Panc1 (cell line): Measurements from ENCODE around the gene BRSK1.

Experiments
- POLR2AphosphoS5 ChIP-seq: IDR thresholded peaks from 2 replicates; pipeline ENCODE4 v1.6.1; 2012; ENCODE audit warnings: mild to moderate bottlenecking, low read depth, low read length, moderate library complexity
- SIN3A ChIP-seq: IDR thresholded peaks from 2 replicates; pipeline ENCODE4 v1.6.1; 2012; ENCODE audit warnings: low read depth, mild to moderate bottlenecking, low read length, moderate library complexity, borderline replicate concordance; ENCODE audit not compliant: insufficient read depth
- TF ChIP-seq, protein P1 (sequence below): fragments of 450-650 bp; IDR thresholded peaks from 2 replicates; pipeline ENCODE4 v1.5.1; 2017; ENCODE audit warnings: mild to moderate bottlenecking
- TF ChIP-seq, protein P2 (sequence below), 2 experiments: IDR thresholded peaks; 2 replicates each; pipeline ENCODE4 v1.6.1; 2011 to 2012; ENCODE audit warnings: low read depth in 2 of 2, control low read depth in 1 of 2, low read length in 1 of 2, mild to moderate bottlenecking in 1 of 2, moderate library complexity in 1 of 2; ENCODE audit not compliant: insufficient read depth in 1 of 2

DNA sequence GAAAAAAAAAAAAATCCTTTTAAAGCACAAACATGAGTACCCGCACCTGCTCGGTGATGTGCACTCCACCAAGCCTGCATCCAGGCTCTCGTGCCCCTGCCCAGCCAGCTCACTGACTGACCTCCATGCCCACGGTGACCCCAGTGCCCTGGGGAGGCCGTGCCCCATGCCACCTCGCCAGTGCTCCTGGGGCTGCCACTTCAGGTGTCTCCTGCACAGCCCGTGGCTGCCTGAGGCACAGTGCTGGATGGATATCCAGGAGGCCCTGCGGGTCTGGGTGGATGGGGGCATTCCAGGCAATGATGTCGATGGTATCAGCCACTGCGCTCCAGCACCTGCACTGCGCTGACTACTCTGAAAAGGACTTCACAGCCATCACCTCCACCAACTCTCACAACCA lies 34.0 kb upstream of the BRSK1 start:
- TF ChIP-seq, protein P1, sequence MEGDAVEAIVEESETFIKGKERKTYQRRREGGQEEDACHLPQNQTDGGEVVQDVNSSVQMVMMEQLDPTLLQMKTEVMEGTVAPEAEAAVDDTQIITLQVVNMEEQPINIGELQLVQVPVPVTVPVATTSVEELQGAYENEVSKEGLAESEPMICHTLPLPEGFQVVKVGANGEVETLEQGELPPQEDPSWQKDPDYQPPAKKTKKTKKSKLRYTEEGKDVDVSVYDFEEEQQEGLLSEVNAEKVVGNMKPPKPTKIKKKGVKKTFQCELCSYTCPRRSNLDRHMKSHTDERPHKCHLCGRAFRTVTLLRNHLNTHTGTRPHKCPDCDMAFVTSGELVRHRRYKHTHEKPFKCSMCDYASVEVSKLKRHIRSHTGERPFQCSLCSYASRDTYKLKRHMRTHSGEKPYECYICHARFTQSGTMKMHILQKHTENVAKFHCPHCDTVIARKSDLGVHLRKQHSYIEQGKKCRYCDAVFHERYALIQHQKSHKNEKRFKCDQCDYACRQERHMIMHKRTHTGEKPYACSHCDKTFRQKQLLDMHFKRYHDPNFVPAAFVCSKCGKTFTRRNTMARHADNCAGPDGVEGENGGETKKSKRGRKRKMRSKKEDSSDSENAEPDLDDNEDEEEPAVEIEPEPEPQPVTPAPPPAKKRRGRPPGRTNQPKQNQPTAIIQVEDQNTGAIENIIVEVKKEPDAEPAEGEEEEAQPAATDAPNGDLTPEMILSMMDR = no peak
- TF ChIP-seq POLR2AphosphoS5 = no peak
- no peak for TF ChIP-seq SIN3A
- TF ChIP-seq, protein P2, sequence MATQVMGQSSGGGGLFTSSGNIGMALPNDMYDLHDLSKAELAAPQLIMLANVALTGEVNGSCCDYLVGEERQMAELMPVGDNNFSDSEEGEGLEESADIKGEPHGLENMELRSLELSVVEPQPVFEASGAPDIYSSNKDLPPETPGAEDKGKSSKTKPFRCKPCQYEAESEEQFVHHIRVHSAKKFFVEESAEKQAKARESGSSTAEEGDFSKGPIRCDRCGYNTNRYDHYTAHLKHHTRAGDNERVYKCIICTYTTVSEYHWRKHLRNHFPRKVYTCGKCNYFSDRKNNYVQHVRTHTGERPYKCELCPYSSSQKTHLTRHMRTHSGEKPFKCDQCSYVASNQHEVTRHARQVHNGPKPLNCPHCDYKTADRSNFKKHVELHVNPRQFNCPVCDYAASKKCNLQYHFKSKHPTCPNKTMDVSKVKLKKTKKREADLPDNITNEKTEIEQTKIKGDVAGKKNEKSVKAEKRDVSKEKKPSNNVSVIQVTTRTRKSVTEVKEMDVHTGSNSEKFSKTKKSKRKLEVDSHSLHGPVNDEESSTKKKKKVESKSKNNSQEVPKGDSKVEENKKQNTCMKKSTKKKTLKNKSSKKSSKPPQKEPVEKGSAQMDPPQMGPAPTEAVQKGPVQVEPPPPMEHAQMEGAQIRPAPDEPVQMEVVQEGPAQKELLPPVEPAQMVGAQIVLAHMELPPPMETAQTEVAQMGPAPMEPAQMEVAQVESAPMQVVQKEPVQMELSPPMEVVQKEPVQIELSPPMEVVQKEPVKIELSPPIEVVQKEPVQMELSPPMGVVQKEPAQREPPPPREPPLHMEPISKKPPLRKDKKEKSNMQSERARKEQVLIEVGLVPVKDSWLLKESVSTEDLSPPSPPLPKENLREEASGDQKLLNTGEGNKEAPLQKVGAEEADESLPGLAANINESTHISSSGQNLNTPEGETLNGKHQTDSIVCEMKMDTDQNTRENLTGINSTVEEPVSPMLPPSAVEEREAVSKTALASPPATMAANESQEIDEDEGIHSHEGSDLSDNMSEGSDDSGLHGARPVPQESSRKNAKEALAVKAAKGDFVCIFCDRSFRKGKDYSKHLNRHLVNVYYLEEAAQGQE (IDR thresholded peaks at IDR 0.05; ENCODE audit: insufficient read depth in 1 of 2, low read depth in 2 of 2, low read length in 1 of 2) = no peak
